OCI-LY7 (cell line): ENCODE results near the gene CDC5L. TPM values are rescaled to one million over a fixed set of nuclear protein-coding genes. Genes with fewer than 3 reads are reported as not detected.

ENCODE experiments used
- BruUV-seq: library from RNA; stranded (reverse); fragments of 400-500 nt; replicated peaks from 2 replicates; lab custom pipeline; 2021; lab: Mats Ljungman, UMichigan
- CTCF ChIA-PET: fragments of 300-600 bp; sonication (Branson Sonifier 250); formaldehyde crosslinking; loops from one replicate; lab custom pipeline; 2022; ENCODE audit warnings: antibody characterized with exemption; ENCODE audit not compliant: unreplicated experiment; lab: Charles Lee
- POLR2A ChIA-PET: fragments of 300-600 bp; sonication (Branson Sonifier 250); formaldehyde crosslinking; loops from one replicate; lab custom pipeline; 2022; ENCODE audit warnings: antibody characterized with exemption; lab: Charles Lee
- DNase-seq: peaks from one replicate; pipeline ENCODE4 v3.0.0-alpha.2; 2015; ENCODE audit warnings: low spot score
- H2AFZ ChIP-seq: fragments of 200-600 bp; sonication (generic), shearing (Covaris generic); 2 replicates; pipeline ENCODE4 v1.6.1; 2014; ENCODE audit warnings: mild to moderate bottlenecking, antibody characterized with exemption, low read length, moderate library complexity
- H3K27ac ChIP-seq: fragments of 200-600 bp; sonication (generic); 2 replicates; pipeline ENCODE4 v1.5.1; 2014; ENCODE audit warnings: mixed run types, low read depth, mild to moderate bottlenecking, moderate library complexity, low read length, inconsistent platforms; ENCODE audit not compliant: poor library complexity, severe bottlenecking
- H3K36me3 ChIP-seq: fragments of 200-600 bp; sonication (generic); 2 replicates; pipeline ENCODE4 v1.6.1; 2014; ENCODE audit warnings: mild to moderate bottlenecking, antibody characterized with exemption, low read length, moderate library complexity, mixed read lengths; ENCODE audit not compliant: insufficient read depth
- H3K4me1 ChIP-seq: fragments of 200-600 bp; sonication (generic); 2 replicates; pipeline ENCODE4 v1.5.1; 2014; ENCODE audit warnings: mild to moderate bottlenecking, low read length; ENCODE audit not compliant: insufficient read depth, poor library complexity, severe bottlenecking
- H3K4me2 ChIP-seq: fragments of 200-600 bp; sonication (generic); 2 replicates; pipeline ENCODE4 v1.6.1; 2014; ENCODE audit warnings: mild to moderate bottlenecking, low read length
- H3K4me3 ChIP-seq: fragments of 200-600 bp; sonication (generic); 2 replicates; pipeline ENCODE4 v1.5.1; 2014; ENCODE audit warnings: mild to moderate bottlenecking, low read depth, low read length; ENCODE audit not compliant: poor library complexity, severe bottlenecking
- H3K79me2 ChIP-seq: fragments of 200-600 bp; sonication (generic); 2 replicates; pipeline ENCODE4 v1.6.1; 2016; ENCODE audit warnings: low read depth, mild to moderate bottlenecking, low read length, moderate library complexity, mixed read lengths; ENCODE audit not compliant: insufficient read depth
- H3K9me2 ChIP-seq: fragments of 200-600 bp; sonication (generic); 2 replicates; pipeline ENCODE4 v1.6.1; 2016; ENCODE audit warnings: mild to moderate bottlenecking, low read length, mixed read lengths; ENCODE audit not compliant: insufficient read depth
- H3K9me3 ChIP-seq: fragments of 200-600 bp; sonication (generic); 2 replicates; pipeline ENCODE4 v1.6.1; 2014; ENCODE audit warnings: mild to moderate bottlenecking, mixed run types, low read length, mixed read lengths
- H4K20me1 ChIP-seq: fragments of 200-600 bp; sonication (generic); 2 replicates; pipeline ENCODE4 v1.6.1; 2014; ENCODE audit warnings: mild to moderate bottlenecking, antibody characterized with exemption, low read length, moderate library complexity, mixed read lengths; ENCODE audit not compliant: insufficient read depth
- EZH2phosphoT487 ChIP-seq: fragments of 200-600 bp; sonication (generic); IDR thresholded peaks from 2 replicates; pipeline ENCODE4 v1.6.1; 2018; ENCODE audit warnings: low read depth, borderline replicate concordance, mild to moderate bottlenecking, mixed run types, antibody characterized with exemption, low read length, moderate library complexity, mixed read lengths
- intact Hi-C: fragments of 100-400 bp; cut with micrococcal nuclease; formaldehyde crosslinking; loops from one replicate; pipeline ENCODE4 v1.10.0; 2022; ENCODE audit not compliant: unreplicated experiment
- total RNA-seq, 2 experiments: library from RNA; depleted of rRNA in 1 of 2; stranded (reverse); fragments of >200 nt in 1 of 2; shearing (Covaris generic) in 1 of 2; gene quantifications; 2 replicates each; pipeline ENCODE4 v1.2.3, GENCODE V29; 2014 to 2022
- TF ChIP-seq, protein P1 (sequence below): fragments of 200-600 bp; sonication (generic); conservative IDR thresholded peaks from 2 replicates; pipeline ENCODE4 v1.5.1; 2014; ENCODE audit warnings: mild to moderate bottlenecking, antibody characterized with exemption, low read length, moderate library complexity, mixed read lengths

Gene CDC5L
- total RNA-seq, 2 experiments from 2014 or later = 21.5 to 24.0 TPM

DNA sequence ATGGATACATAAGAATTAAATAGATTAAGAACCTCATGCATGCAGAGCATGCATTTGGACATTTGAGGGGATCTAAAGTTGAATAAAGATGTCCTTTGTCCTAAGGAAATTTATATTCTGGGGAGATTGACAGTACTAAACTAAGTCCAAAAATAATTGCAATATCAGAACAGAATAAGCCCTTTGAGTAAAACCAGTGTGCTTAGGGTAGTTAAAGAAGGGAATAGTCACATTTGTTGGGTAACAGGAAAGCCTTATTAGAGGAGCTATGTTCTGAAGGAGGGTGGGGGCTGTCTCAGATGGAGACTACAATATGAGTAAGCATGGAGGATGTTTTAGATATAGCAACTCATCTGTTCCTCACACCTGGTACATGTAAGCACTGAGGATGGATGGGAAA, 35.8 kb downstream of the CDC5L start:
- Histone ChIP-seq H3K4me3 (no peak overlapping the region), H3K9me3 (no peaks in the 10 kb centered on the region), H3K9me2 (no peaks in the 10 kb centered on the region), H3K4me2 (no peak overlapping the region), H4K20me1 (no peaks in the 10 kb centered on the region; the same call in 1 of the 2 replicates), H3K4me1 (no peaks in the 10 kb centered on the region), H3K27ac (no peak overlapping the region), H3K36me3 (peaks cover 93% of the 10 kb centered on the region), H3K79me2 (no peaks in the 10 kb centered on the region), H2AFZ (no peak overlapping the region)
- CTCF ChIA-PET = no interaction called here
- no TSS peak for BruUV-seq
- POLR2A ChIA-PET = no interaction called here
- TF ChIP-seq, protein P1, sequence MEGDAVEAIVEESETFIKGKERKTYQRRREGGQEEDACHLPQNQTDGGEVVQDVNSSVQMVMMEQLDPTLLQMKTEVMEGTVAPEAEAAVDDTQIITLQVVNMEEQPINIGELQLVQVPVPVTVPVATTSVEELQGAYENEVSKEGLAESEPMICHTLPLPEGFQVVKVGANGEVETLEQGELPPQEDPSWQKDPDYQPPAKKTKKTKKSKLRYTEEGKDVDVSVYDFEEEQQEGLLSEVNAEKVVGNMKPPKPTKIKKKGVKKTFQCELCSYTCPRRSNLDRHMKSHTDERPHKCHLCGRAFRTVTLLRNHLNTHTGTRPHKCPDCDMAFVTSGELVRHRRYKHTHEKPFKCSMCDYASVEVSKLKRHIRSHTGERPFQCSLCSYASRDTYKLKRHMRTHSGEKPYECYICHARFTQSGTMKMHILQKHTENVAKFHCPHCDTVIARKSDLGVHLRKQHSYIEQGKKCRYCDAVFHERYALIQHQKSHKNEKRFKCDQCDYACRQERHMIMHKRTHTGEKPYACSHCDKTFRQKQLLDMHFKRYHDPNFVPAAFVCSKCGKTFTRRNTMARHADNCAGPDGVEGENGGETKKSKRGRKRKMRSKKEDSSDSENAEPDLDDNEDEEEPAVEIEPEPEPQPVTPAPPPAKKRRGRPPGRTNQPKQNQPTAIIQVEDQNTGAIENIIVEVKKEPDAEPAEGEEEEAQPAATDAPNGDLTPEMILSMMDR = no peak
- TF ChIP-seq EZH2phosphoT487 = no peak
- intact Hi-C loops = no loop called here
- DNase-seq = no peak

DNA sequence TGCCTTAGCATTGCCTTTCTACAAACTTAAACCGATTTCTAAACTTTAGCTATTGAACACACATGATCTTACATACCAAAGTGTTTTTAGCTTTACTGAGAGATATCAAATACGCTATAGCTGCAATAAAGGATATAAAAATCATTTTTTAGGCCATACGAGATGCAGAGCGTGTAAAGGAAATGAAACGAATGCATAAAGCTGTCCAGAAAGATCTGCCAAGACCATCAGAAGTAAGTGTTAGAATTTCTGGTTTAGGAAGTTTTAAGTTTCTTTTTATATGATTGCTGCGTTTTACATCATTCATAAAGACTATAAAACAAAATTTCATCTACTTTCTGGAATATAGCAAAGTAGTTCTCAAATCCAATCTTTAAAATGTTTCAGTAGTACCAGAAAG, 38.4 kb downstream of the CDC5L start:
- TF ChIP-seq EZH2phosphoT487 = no peak
- TF ChIP-seq, protein P1 = no peak
- POLR2A ChIA-PET = interaction anchor here (0.9 to 1.3 kb wide), 5 partner anchors 9 to 35 kb away, joined by 3 to 4 read pairs (median 4); no protein-coding TSS in a partner anchor
- Histone ChIP-seq H3K79me2 (no peaks in the 10 kb centered on the region), H4K20me1 (peaks cover 3% of the 10 kb centered on the region; the same call in 1 of the 2 replicates), H3K9me2 (no peaks in the 10 kb centered on the region), H3K27ac (no peak overlapping the region), H3K4me1 (no peaks in the 10 kb centered on the region), H3K4me3 (no peak overlapping the region), H3K4me2 (no peak overlapping the region), H2AFZ (no peak overlapping the region), H3K9me3 (no peaks in the 10 kb centered on the region), H3K36me3 (peaks cover 99% of the 10 kb centered on the region)
- no TSS peak for BruUV-seq
- intact Hi-C loops = no loop called here
- CTCF ChIA-PET = no interaction called here
- DNase-seq = no peak

DNA sequence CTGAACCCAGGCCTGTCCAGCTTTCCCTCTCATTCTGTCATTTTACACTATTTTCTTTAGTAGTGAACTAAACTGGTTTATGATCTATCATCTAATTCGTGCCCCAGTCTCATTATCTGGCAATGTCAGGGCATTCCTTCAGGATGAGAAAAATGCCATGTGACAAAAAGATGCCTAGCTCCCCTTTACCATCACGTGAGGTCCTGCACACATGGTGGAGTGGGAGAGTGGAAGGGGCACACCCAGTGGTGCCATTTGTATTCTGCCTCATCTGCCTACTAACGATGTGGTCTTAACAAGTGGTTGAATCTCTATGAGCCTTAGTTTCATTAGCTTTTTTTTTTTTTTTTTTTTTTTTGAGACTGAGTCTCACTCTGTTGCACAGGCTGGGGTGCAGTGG, 41.2 kb downstream of the CDC5L start:
- POLR2A ChIA-PET = interaction anchor here (0.6 to 1.7 kb wide), 3 partner anchors 11 to 488 kb away, joined by 3 to 6 read pairs (median 4); no protein-coding TSS in a partner anchor
- no TSS peak for BruUV-seq

More for the DNA sequence above, 41.2 kb downstream of the CDC5L start:
- Histone ChIP-seq H3K79me2 (peaks cover 5% of the 10 kb centered on the region; the same call in 1 of the 2 replicates), H2AFZ (no peak overlapping the region), H3K9me2 (no peaks in the 10 kb centered on the region), H3K4me2 (no peak overlapping the region), H3K36me3 (peaks cover 97% of the 10 kb centered on the region), H3K27ac (no peak overlapping the region), H3K9me3 (no peaks in the 10 kb centered on the region), H4K20me1 (0 out of 2 replicates have a peak, but pooled peaks cover 3% of the 10 kb centered on the region), H3K4me3 (no peak overlapping the region), H3K4me1 (no peaks in the 10 kb centered on the region)
- TF ChIP-seq EZH2phosphoT487 = no peak
- TF ChIP-seq, protein P1 = no peak
- no peak for DNase-seq
- intact Hi-C loops = no loop called here
- CTCF ChIA-PET = no interaction called here
